SU-DHL-6 (cell line): ENCODE data around the gene MICOS13.

Experiments
- H2AFZ ChIP-seq: fragments of 200-600 bp; sonication (generic); 2 replicates; pipeline ENCODE4 v1.6.1; 2014; ENCODE audit warnings: low read depth, mild to moderate bottlenecking, moderate library complexity, mixed read lengths, antibody characterized with exemption, low read length; ENCODE audit not compliant: severe bottlenecking
- H3F3A ChIP-seq: fragments of 200-600 bp; shearing (Covaris generic); 2 replicates; pipeline ENCODE4 v1.6.0; 2016; ENCODE audit warnings: antibody characterized with exemption, mild to moderate bottlenecking; ENCODE audit not compliant: insufficient read depth
- H3K27ac ChIP-seq: fragments of 200-600 bp; sonication (generic); 2 replicates; pipeline ENCODE4 v1.5.1; 2016; ENCODE audit warnings: low read depth, mild to moderate bottlenecking, low read length, moderate library complexity, mixed read lengths
- H3K27me3 ChIP-seq: fragments of 200-600 bp; sonication (generic), shearing (Covaris generic); 2 replicates; pipeline ENCODE4 v1.6.0; 2014; ENCODE audit warnings: mild to moderate bottlenecking, low read length
- H3K36me3 ChIP-seq: fragments of 200-600 bp; sonication (generic); 2 replicates; pipeline ENCODE4 v1.6.1; 2014; ENCODE audit warnings: mild to moderate bottlenecking, low read length, mixed read lengths
- H3K4me2 ChIP-seq: fragments of 300-600, 200-600 bp; shearing (Covaris generic), sonication (generic); 2 replicates; pipeline ENCODE4 v1.6.0; 2014; ENCODE audit warnings: low read length, low read depth, mild to moderate bottlenecking; ENCODE audit not compliant: poor library complexity, severe bottlenecking
- H3K4me3 ChIP-seq: fragments of 200-600 bp; sonication (generic); 2 replicates; pipeline ENCODE4 v1.5.1; 2014; ENCODE audit warnings: antibody characterized with exemption, low read length, mild to moderate bottlenecking, mixed read lengths; ENCODE audit not compliant: insufficient read depth, poor library complexity, severe bottlenecking
- H3K79me2 ChIP-seq: fragments of 200-600 bp; sonication (generic); 2 replicates; pipeline ENCODE4 v1.6.1; 2014; ENCODE audit warnings: mild to moderate bottlenecking, low read length, moderate library complexity; ENCODE audit not compliant: insufficient read depth
- H3K9ac ChIP-seq: fragments of 200-600 bp; sonication (generic); 2 replicates; pipeline ENCODE4 v1.7.0; 2014; ENCODE audit warnings: mild to moderate bottlenecking, low read length
- H3K9me2 ChIP-seq: fragments of 200-600 bp; sonication (generic); replicated peaks from 2 replicates; pipeline ENCODE4 v1.6.1; 2014; ENCODE audit warnings: low read length; ENCODE audit not compliant: insufficient read depth
- H3K9me3 ChIP-seq: fragments of 200-600 bp; sonication (generic); 2 replicates; pipeline ENCODE4 v1.6.1; 2014; ENCODE audit warnings: low read length, mixed read lengths; ENCODE audit not compliant: insufficient read depth
- H4K20me1 ChIP-seq: fragments of 200-600 bp; sonication (generic); 2 replicates; pipeline ENCODE4 v1.6.1; 2014; ENCODE audit warnings: low read depth, mild to moderate bottlenecking, antibody characterized with exemption, low read length, moderate library complexity, mixed read lengths
- EZH2phosphoT487 ChIP-seq: fragments of 200-600 bp; sonication (generic), shearing (Covaris generic); conservative IDR thresholded peaks from 2 replicates; pipeline ENCODE4 v1.6.1; 2018; ENCODE audit warnings: mild to moderate bottlenecking, antibody characterized with exemption, low read length, moderate library complexity, mixed read lengths
- TF ChIP-seq, protein P1 (sequence below): fragments of 200-600 bp; sonication (generic); IDR thresholded peaks from one replicate; pipeline ENCODE4 v1.5.1; 2017; ENCODE audit warnings: antibody characterized with exemption, mild to moderate bottlenecking, low read length, moderate library complexity; ENCODE audit not compliant: insufficient read depth, poor library complexity, severe bottlenecking

MICOS13 gene

DNA sequence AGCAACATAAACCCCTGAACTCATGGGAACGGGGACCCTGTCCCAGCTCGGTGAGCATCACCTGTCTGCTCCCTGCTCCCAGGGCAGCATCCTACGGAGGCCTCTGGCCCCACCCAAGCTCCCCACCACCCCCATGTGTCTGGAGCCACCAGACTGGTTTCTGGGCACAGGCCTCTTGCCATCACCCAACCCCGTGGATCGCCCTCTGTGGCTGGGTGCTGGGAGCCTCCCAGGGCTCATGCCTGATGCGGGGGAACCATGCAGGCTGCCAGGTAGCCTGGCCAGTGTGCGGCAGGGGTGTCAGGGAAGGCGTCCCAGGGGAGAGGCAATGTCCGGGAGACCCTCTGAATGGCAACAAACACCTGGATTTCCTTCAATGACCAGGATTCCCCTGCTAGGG is 2.7 kb downstream of the MICOS13 start:
- H3K4me3 ChIP-seq: no peak overlapping the region
- H3K79me2 ChIP-seq: peaks cover 7% of the 10 kb centered on the region
- H3K4me2 ChIP-seq: no peak overlapping the region
- H3K36me3 ChIP-seq: no peaks in the 10 kb centered on the region
- no peak overlapping the region for H3K27ac ChIP-seq
- no peaks in the 10 kb centered on the region for H4K20me1 ChIP-seq
- no peak overlapping the region for H2AFZ ChIP-seq
- peaks cover 3% of the 10 kb centered on the region; the same call in 1 of the 2 replicates for H3F3A ChIP-seq
- no peak for TF ChIP-seq EZH2phosphoT487
- TF ChIP-seq, protein P1, sequence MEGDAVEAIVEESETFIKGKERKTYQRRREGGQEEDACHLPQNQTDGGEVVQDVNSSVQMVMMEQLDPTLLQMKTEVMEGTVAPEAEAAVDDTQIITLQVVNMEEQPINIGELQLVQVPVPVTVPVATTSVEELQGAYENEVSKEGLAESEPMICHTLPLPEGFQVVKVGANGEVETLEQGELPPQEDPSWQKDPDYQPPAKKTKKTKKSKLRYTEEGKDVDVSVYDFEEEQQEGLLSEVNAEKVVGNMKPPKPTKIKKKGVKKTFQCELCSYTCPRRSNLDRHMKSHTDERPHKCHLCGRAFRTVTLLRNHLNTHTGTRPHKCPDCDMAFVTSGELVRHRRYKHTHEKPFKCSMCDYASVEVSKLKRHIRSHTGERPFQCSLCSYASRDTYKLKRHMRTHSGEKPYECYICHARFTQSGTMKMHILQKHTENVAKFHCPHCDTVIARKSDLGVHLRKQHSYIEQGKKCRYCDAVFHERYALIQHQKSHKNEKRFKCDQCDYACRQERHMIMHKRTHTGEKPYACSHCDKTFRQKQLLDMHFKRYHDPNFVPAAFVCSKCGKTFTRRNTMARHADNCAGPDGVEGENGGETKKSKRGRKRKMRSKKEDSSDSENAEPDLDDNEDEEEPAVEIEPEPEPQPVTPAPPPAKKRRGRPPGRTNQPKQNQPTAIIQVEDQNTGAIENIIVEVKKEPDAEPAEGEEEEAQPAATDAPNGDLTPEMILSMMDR: no peak
- no peaks in the 10 kb centered on the region for H3K27me3 ChIP-seq
- no peak overlapping the region for H3K9ac ChIP-seq
- H3K9me2 ChIP-seq: no peaks in the 10 kb centered on the region
- no peaks in the 10 kb centered on the region for H3K9me3 ChIP-seq

DNA sequence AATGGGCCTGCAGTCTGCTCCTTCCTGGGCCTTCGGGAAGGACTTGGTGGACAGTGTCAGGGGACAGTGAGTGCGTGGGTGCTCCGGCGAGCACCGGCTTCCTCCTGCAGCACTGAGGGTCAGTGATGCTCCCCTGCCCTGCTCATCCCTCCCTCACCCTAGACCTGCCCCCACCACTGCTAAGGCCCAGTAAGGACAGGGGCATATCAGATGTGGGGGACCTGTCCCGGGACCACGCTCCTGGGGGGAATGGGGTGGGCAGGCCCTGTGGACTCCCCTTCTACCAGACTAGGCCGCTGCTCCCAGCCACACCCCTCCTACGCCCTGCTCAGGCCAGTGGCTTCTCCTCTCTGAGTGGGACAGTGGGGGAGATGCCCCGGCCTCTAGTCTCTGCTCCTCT is 3.2 kb downstream of the MICOS13 start:
- Histone ChIP-seq H3K9ac (no peak overlapping the region), H2AFZ (no peak overlapping the region), H3K36me3 (no peaks in the 10 kb centered on the region), H3K79me2 (peaks cover 7% of the 10 kb centered on the region), H3K27me3 (no peaks in the 10 kb centered on the region), H3K9me2 (no peaks in the 10 kb centered on the region), H3K9me3 (no peaks in the 10 kb centered on the region), H4K20me1 (no peaks in the 10 kb centered on the region), H3K4me2 (no peak overlapping the region), H3F3A (peaks cover 3% of the 10 kb centered on the region; the same call in 1 of the 2 replicates), H3K27ac (no peak overlapping the region), H3K4me3 (no peak overlapping the region)
- no peak for TF ChIP-seq EZH2phosphoT487
- TF ChIP-seq, protein P1: no peak

DNA sequence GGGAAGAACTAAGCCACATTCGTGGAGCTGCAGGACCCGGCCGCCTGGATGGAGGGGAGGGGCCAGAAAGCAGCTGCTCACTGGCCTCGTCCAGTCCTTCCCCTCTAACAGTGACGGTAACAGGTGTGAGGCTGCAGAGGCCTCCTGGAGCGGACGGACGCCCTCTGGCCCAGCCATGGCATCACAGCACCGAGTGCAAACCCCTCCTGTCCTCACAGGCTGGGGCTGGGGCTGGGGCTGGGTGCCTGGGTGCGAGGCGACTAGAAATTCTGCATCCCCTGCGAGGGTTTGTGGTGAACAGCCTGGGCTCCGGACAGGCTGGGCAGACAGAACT is 3.6 kb downstream of the MICOS13 start:
- Histone ChIP-seq H3K36me3 (no peaks in the 10 kb centered on the region), H3K4me3 (no peak overlapping the region), H3K79me2 (peaks cover 7% of the 10 kb centered on the region), H3K9me2 (no peaks in the 10 kb centered on the region), H3K4me2 (no peak overlapping the region), H3K27ac (no peak overlapping the region), H3K9me3 (no peaks in the 10 kb centered on the region), H3K9ac (no peak overlapping the region), H2AFZ (no peak overlapping the region), H4K20me1 (no peaks in the 10 kb centered on the region), H3F3A (peaks cover 3% of the 10 kb centered on the region; the same call in 1 of the 2 replicates), H3K27me3 (no peaks in the 10 kb centered on the region)
- TF ChIP-seq, protein P1: no peak
- TF ChIP-seq EZH2phosphoT487: no peak
